HCT116 (cell line): ENCODE data around the gene WAC.

Source experiments
- CTCF ChIP-seq, 3 experiments: fragments of 200-600 bp in 1 of 3; sonication (generic) in 1 of 3; IDR thresholded peaks in 2 of 3; conservative IDR thresholded peaks in 1 of 3; 2 replicates each; pipeline ENCODE4 v1.5.1; 2012 to 2017; ENCODE audit warnings: low read depth in 2 of 3, low read length in 2 of 3, antibody characterized with exemption in 1 of 3, borderline replicate concordance in 1 of 3, control low read depth in 1 of 3, mild to moderate bottlenecking in 1 of 3, mixed read lengths in 1 of 3, mixed run types in 1 of 3, moderate library complexity in 1 of 3; ENCODE audit not compliant: insufficient read depth in 1 of 3
- EZH2 ChIP-seq: fragments of 200-600 bp; sonication (generic); IDR thresholded peaks from 2 replicates; pipeline ENCODE4 v1.6.1; 2017; ENCODE audit warnings: antibody characterized with exemption, mixed run types
- EZH2phosphoT487 ChIP-seq: fragments of 200-600 bp; IDR thresholded peaks from 2 replicates; pipeline ENCODE4 v1.6.1; 2018; ENCODE audit warnings: antibody characterized with exemption, borderline replicate concordance
- POLR2A ChIP-seq: IDR thresholded peaks from 2 replicates; pipeline ENCODE4 v1.7.0; 2011; ENCODE audit warnings: borderline replicate concordance; ENCODE audit not compliant: insufficient read depth, insufficient read length; ENCODE audit errors: extremely low read depth
- POLR2AphosphoS5 ChIP-seq: IDR thresholded peaks from 2 replicates; pipeline ENCODE4 v1.6.1; 2011; ENCODE audit warnings: mild to moderate bottlenecking, low read depth, low read length, moderate library complexity
- RAD21 ChIP-seq: IDR thresholded peaks from 2 replicates; pipeline ENCODE4 v1.6.1; 2012; ENCODE audit warnings: low read depth, mild to moderate bottlenecking
- SRF ChIP-seq: IDR thresholded peaks from 2 replicates; pipeline ENCODE4 v1.6.1; 2012; ENCODE audit warnings: low read depth

GRCh38 chr10:28575852-28576251 is 42.9 kb downstream of the WAC start:
- TF ChIP-seq RAD21 = no peak
- no peak for TF ChIP-seq SRF
- no peak for TF ChIP-seq EZH2
- no peak for TF ChIP-seq CTCF (IDR thresholded peaks at IDR 0.05 in 2 of 3, conservative IDR thresholded peaks at IDR 0.05 in 1 of 3; ENCODE audit: borderline replicate concordance in 1 of 3, insufficient read depth in 1 of 3, low read depth in 2 of 3, low read length in 2 of 3)
- no peak for TF ChIP-seq POLR2AphosphoS5
- TF ChIP-seq EZH2phosphoT487 = no peak
- no peak for TF ChIP-seq POLR2A
